WTC11 (cell line): Measurements from ENCODE around the gene FBXL7. TPM values are rescaled to one million over a fixed set of nuclear protein-coding genes. Genes with fewer than 3 reads are reported as not detected.

Source experiments
- ATAC-seq: fragments of 200-7000 bp; cut with Tn5 transposase; 2 replicates; pipeline ENCODE4 v1.10.0; 2021; ENCODE audit warnings: mild to moderate bottlenecking, moderate library complexity
- CTCF ChIA-PET: fragments of 300-600 bp; sonication (Branson Sonifier 250); formaldehyde crosslinking; loops from one replicate; lab custom pipeline; 2021; ENCODE audit warnings: antibody characterized with exemption; lab: Charles Lee
- POLR2A ChIA-PET: fragments of 350-600 bp; sonication (Branson Sonifier 250); formaldehyde crosslinking; loops from one replicate; lab custom pipeline; 2021; ENCODE audit warnings: antibody characterized with exemption; lab: Charles Lee
- DNase-seq: peaks from one replicate; pipeline ENCODE4 v3.0.0; 2021; ENCODE audit warnings: low spot score
- H3K27ac Mint-ChIP-seq: 2 replicates; pipeline ENCODE4 v1.8.0; 2021; ENCODE audit warnings: mixed read lengths
- H3K27me3 Mint-ChIP-seq: 2 replicates; pipeline ENCODE4 v1.8.0; 2021; ENCODE audit warnings: low read depth, mild to moderate bottlenecking, moderate library complexity, mixed read lengths
- H3K36me3 Mint-ChIP-seq: 2 replicates; pipeline ENCODE4 v1.8.0; 2021; ENCODE audit warnings: mixed read lengths
- H3K4me1 Mint-ChIP-seq: 2 replicates; pipeline ENCODE4 v1.8.0; 2022; ENCODE audit warnings: mixed read lengths
- H3K4me3 Mint-ChIP-seq: 2 replicates; pipeline ENCODE4 v1.8.0; 2021; ENCODE audit warnings: mild to moderate bottlenecking, moderate library complexity, mixed read lengths
- H3K9me3 Mint-ChIP-seq: 2 replicates; pipeline ENCODE4 v1.8.0; 2021; ENCODE audit warnings: mixed read lengths
- ATF3 ChIP-seq: sonication (generic); formaldehyde crosslinking; conservative IDR thresholded peaks from 2 replicates; pipeline ENCODE4 v1.8.1; 2022; ENCODE audit warnings: mild to moderate bottlenecking, missing genetic modification reagents
- ATF6 ChIP-seq: sonication (generic); formaldehyde crosslinking; IDR thresholded peaks from 2 replicates; pipeline ENCODE4 v1.8.1; 2023; ENCODE audit warnings: mild to moderate bottlenecking, missing genetic modification reagents
- CBFB ChIP-seq: sonication (generic); formaldehyde crosslinking; IDR thresholded peaks from 2 replicates; pipeline ENCODE4 v1.8.1; 2022; ENCODE audit warnings: mild to moderate bottlenecking, low read depth, missing genetic modification reagents
- CREB1 ChIP-seq: sonication (generic); formaldehyde crosslinking; IDR thresholded peaks from 2 replicates; pipeline ENCODE4 v1.8.0; 2023; ENCODE audit warnings: mild to moderate bottlenecking, missing genetic modification reagents
- HMGA2 ChIP-seq: fragments of 250-450 bp; sonication (Bioruptor Pico); IDR thresholded peaks from 2 replicates; pipeline ENCODE4 v1.4.0; 2021; ENCODE audit warnings: mild to moderate bottlenecking, moderate library complexity
- NR2C2 ChIP-seq: sonication (generic); formaldehyde crosslinking; IDR thresholded peaks from 2 replicates; pipeline ENCODE4 v1.8.0; 2022; ENCODE audit warnings: mild to moderate bottlenecking, missing genetic modification reagents
- SOX15 ChIP-seq: fragments of 250-450 bp; sonication (Bioruptor Pico); IDR thresholded peaks from 2 replicates; pipeline ENCODE4 v1.9.0; 2021; ENCODE audit warnings: mild to moderate bottlenecking
- SP1 ChIP-seq: sonication (generic); formaldehyde crosslinking; conservative IDR thresholded peaks from 2 replicates; pipeline ENCODE4 v1.8.1; 2022; ENCODE audit warnings: missing genetic modification reagents
- ZBTB43 ChIP-seq: sonication (generic); formaldehyde crosslinking; IDR thresholded peaks from 2 replicates; pipeline ENCODE4 v1.8.1; 2023; ENCODE audit warnings: mild to moderate bottlenecking, missing genetic modification reagents
- ZNF138 ChIP-seq: sonication (generic); formaldehyde crosslinking; conservative IDR thresholded peaks from 2 replicates; pipeline ENCODE4 v1.8.1; 2022; ENCODE audit warnings: mild to moderate bottlenecking, moderate library complexity, missing genetic modification reagents
- ZNF219 ChIP-seq: sonication (generic); formaldehyde crosslinking; IDR thresholded peaks from 2 replicates; pipeline ENCODE4 v1.8.0; 2023; ENCODE audit warnings: missing genetic modification reagents, mild to moderate bottlenecking, borderline replicate concordance
- ZNF263 ChIP-seq: sonication (generic); formaldehyde crosslinking; IDR thresholded peaks from 2 replicates; pipeline ENCODE4 v1.8.1; 2022; ENCODE audit warnings: low read depth, mild to moderate bottlenecking, moderate library complexity, missing genetic modification reagents
- ZNF317 ChIP-seq: sonication (generic); formaldehyde crosslinking; IDR thresholded peaks from 2 replicates; pipeline ENCODE4 v1.8.1; 2023; ENCODE audit warnings: low read depth, mild to moderate bottlenecking, moderate library complexity, missing genetic modification reagents, borderline replicate concordance
- total RNA-seq: library from RNA; stranded (reverse); gene quantifications from 3 replicates; pipeline ENCODE4 v1.2.3, GENCODE V29; 2021
- TF ChIP-seq, protein P1 (sequence below): sonication (generic); formaldehyde crosslinking; IDR thresholded peaks from 2 replicates; pipeline ENCODE4 v1.8.0; 2022; ENCODE audit warnings: mild to moderate bottlenecking, missing genetic modification reagents
- TF ChIP-seq, protein P2 (sequence below): sonication (generic); formaldehyde crosslinking; IDR thresholded peaks from 2 replicates; pipeline ENCODE4 v1.8.0; 2022; ENCODE audit warnings: mild to moderate bottlenecking, missing genetic modification reagents
- TF ChIP-seq, protein P3 (sequence below): sonication (generic); formaldehyde crosslinking; IDR thresholded peaks from 2 replicates; pipeline ENCODE4 v1.8.1; 2022; ENCODE audit warnings: low read depth, mild to moderate bottlenecking, moderate library complexity, missing genetic modification reagents, borderline replicate concordance
- TF ChIP-seq, protein P4 (sequence below): fragments of 200-600 bp; IDR thresholded peaks from 2 replicates; pipeline ENCODE4 v1.8.0; 2022; ENCODE audit warnings: antibody characterized with exemption
- TF ChIP-seq, protein P5 (sequence below): sonication (generic); formaldehyde crosslinking; IDR thresholded peaks from 2 replicates; pipeline ENCODE4 v1.8.0; 2023; ENCODE audit warnings: missing genetic modification reagents, mild to moderate bottlenecking, borderline replicate concordance

FBXL7 gene
- total RNA-seq, 1 experiment from 2014 or later = 13.8 TPM

- no peak for TF ChIP-seq ZNF138
- no peak for TF ChIP-seq ZNF317
- TF ChIP-seq ATF3 (CRISPR knock-in tag) = no peak
- TF ChIP-seq HMGA2 = no peak
- Mint-ChIP-seq H3K36me3 (no peaks in the 10 kb centered on the region), H3K27me3 (no peaks in the 10 kb centered on the region), H3K4me3 (no peak overlapping the region), H3K4me1 (peaks cover 3% of the 10 kb centered on the region; the same call in 1 of the 2 replicates), H3K9me3 (peaks cover 4% of the 10 kb centered on the region; the same call in 1 of the 2 replicates), H3K27ac (no peak overlapping the region)
- no peak for DNase-seq
- POLR2A ChIA-PET = no interaction called here
- ATAC-seq = no peak
- CTCF ChIA-PET = no interaction called here
Observed at GRCh38 chr5:15786884-15787283, 286.9 kb downstream of the FBXL7 start.

GRCh38 chr5:15787681-15788080, 287.7 kb downstream of the FBXL7 start:
- no peak for ATAC-seq
- Mint-ChIP-seq H3K4me3 (no peak overlapping the region), H3K4me1 (peaks cover 3% of the 10 kb centered on the region; the same call in 1 of the 2 replicates), H3K27me3 (no peaks in the 10 kb centered on the region), H3K36me3 (no peaks in the 10 kb centered on the region), H3K9me3 (peaks cover 4% of the 10 kb centered on the region; the same call in 1 of the 2 replicates), H3K27ac (no peak overlapping the region)
- TF ChIP-seq ZNF219 (CRISPR knock-in tag) (no peak), SOX15 (CRISPR knock-in tag) (no peak), CBFB (CRISPR knock-in tag) (no peak), CREB1 (CRISPR knock-in tag) (no peak), ATF6 (no peak), SP1 (CRISPR knock-in tag) (no peak)
- TF ChIP-seq, protein P1, sequence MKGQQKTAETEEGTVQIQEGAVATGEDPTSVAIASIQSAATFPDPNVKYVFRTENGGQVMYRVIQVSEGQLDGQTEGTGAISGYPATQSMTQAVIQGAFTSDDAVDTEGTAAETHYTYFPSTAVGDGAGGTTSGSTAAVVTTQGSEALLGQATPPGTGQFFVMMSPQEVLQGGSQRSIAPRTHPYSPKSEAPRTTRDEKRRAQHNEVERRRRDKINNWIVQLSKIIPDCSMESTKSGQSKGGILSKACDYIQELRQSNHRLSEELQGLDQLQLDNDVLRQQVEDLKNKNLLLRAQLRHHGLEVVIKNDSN (CRISPR knock-in tag) = no peak
- TF ChIP-seq, protein P2, sequence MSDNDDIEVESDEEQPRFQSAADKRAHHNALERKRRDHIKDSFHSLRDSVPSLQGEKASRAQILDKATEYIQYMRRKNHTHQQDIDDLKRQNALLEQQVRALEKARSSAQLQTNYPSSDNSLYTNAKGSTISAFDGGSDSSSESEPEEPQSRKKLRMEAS (CRISPR knock-in tag) = no peak
- TF ChIP-seq, protein P3, sequence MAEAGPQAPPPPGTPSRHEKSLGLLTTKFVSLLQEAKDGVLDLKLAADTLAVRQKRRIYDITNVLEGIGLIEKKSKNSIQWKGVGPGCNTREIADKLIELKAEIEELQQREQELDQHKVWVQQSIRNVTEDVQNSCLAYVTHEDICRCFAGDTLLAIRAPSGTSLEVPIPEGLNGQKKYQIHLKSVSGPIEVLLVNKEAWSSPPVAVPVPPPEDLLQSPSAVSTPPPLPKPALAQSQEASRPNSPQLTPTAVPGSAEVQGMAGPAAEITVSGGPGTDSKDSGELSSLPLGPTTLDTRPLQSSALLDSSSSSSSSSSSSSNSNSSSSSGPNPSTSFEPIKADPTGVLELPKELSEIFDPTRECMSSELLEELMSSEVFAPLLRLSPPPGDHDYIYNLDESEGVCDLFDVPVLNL = no peak
- TF ChIP-seq, protein P4, sequence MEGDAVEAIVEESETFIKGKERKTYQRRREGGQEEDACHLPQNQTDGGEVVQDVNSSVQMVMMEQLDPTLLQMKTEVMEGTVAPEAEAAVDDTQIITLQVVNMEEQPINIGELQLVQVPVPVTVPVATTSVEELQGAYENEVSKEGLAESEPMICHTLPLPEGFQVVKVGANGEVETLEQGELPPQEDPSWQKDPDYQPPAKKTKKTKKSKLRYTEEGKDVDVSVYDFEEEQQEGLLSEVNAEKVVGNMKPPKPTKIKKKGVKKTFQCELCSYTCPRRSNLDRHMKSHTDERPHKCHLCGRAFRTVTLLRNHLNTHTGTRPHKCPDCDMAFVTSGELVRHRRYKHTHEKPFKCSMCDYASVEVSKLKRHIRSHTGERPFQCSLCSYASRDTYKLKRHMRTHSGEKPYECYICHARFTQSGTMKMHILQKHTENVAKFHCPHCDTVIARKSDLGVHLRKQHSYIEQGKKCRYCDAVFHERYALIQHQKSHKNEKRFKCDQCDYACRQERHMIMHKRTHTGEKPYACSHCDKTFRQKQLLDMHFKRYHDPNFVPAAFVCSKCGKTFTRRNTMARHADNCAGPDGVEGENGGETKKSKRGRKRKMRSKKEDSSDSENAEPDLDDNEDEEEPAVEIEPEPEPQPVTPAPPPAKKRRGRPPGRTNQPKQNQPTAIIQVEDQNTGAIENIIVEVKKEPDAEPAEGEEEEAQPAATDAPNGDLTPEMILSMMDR = no peak
- ChIA-PET POLR2A (no interaction called here), CTCF (no interaction called here)
- no peak for DNase-seq

GRCh38 chr5:15789642-15790041, 289.7 kb downstream of the FBXL7 start:
- POLR2A ChIA-PET = interaction anchor here (0.6 kb wide), 1 partner anchor 12 kb away, joined by 5 read pairs; no protein-coding TSS in a partner anchor
- peaks cover 4% of the 10 kb centered on the region; the same call in 1 of the 2 replicates for H3K9me3 Mint-ChIP-seq
- H3K4me3 Mint-ChIP-seq = no peak overlapping the region
- H3K4me1 Mint-ChIP-seq = peaks cover 13% of the 10 kb centered on the region
- ATAC-seq = no peak
- H3K36me3 Mint-ChIP-seq = no peaks in the 10 kb centered on the region
- H3K27me3 Mint-ChIP-seq = no peaks in the 10 kb centered on the region
- DNase-seq = no peak
- H3K27ac Mint-ChIP-seq = no peak overlapping the region
- CTCF ChIA-PET = no interaction called here
- TF ChIP-seq ZNF263 (no peak), NR2C2 (CRISPR knock-in tag) (no peak), ZBTB43 (no peak)
- TF ChIP-seq, protein P5, sequence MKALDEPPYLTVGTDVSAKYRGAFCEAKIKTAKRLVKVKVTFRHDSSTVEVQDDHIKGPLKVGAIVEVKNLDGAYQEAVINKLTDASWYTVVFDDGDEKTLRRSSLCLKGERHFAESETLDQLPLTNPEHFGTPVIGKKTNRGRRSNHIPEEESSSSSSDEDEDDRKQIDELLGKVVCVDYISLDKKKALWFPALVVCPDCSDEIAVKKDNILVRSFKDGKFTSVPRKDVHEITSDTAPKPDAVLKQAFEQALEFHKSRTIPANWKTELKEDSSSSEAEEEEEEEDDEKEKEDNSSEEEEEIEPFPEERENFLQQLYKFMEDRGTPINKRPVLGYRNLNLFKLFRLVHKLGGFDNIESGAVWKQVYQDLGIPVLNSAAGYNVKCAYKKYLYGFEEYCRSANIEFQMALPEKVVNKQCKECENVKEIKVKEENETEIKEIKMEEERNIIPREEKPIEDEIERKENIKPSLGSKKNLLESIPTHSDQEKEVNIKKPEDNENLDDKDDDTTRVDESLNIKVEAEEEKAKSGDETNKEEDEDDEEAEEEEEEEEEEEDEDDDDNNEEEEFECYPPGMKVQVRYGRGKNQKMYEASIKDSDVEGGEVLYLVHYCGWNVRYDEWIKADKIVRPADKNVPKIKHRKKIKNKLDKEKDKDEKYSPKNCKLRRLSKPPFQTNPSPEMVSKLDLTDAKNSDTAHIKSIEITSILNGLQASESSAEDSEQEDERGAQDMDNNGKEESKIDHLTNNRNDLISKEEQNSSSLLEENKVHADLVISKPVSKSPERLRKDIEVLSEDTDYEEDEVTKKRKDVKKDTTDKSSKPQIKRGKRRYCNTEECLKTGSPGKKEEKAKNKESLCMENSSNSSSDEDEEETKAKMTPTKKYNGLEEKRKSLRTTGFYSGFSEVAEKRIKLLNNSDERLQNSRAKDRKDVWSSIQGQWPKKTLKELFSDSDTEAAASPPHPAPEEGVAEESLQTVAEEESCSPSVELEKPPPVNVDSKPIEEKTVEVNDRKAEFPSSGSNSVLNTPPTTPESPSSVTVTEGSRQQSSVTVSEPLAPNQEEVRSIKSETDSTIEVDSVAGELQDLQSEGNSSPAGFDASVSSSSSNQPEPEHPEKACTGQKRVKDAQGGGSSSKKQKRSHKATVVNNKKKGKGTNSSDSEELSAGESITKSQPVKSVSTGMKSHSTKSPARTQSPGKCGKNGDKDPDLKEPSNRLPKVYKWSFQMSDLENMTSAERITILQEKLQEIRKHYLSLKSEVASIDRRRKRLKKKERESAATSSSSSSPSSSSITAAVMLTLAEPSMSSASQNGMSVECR = no peak
- TF ChIP-seq, protein P4 = no peak
